H54 (cell line): ENCODE results near the gene SPAG5.

Experiments used
- DNase-seq: peaks from one replicate; pipeline ENCODE4 v3.0.0; 2011; ENCODE audit warnings: low spot score, mixed read lengths; ENCODE audit not compliant: insufficient read length
- FAIRE-seq: peaks from 3 replicates; lab custom pipeline; 2011; peaks lifted over from hg19 to GRCh38; lab: Jason Lieb, UNC
- POLR2A ChIP-seq: IDR thresholded peaks from 2 replicates; pipeline ENCODE4 v1.6.1; 2011; ENCODE audit warnings: low read depth, mild to moderate bottlenecking, low read length

The SPAG5 gene

GRCh38 chr17:28549236-28550132, 49.3 kb downstream of the SPAG5 start:
- no peak for TF ChIP-seq POLR2A
- DNase-seq (no peak), FAIRE-seq (no peak)

- DNase-seq = no peak
- FAIRE-seq = no peak
- no peak for TF ChIP-seq POLR2A
Observed at GRCh38 chr17:28548417-28549130, 50.3 kb downstream of the SPAG5 start.

- DNase-seq = peak; percentile 94
- TF ChIP-seq POLR2A = no peak
- FAIRE-seq = no peak
Observed at GRCh38 chr17:28547623-28548416, 51.0 kb downstream of the SPAG5 start.

- TF ChIP-seq POLR2A = no peak
- DNase-seq = no peak
- FAIRE-seq = no peak
Observed at GRCh38 chr17:28547096-28547622, 51.7 kb downstream of the SPAG5 start.

- DNase-seq (peak; percentile 47), FAIRE-seq (no peak)
- no peak for TF ChIP-seq POLR2A
Observed at GRCh38 chr17:28545787-28546415, 52.9 kb downstream of the SPAG5 start.

- no peak for FAIRE-seq
- no peak for DNase-seq
- TF ChIP-seq POLR2A = no peak
Observed at GRCh38 chr17:28545141-28545503, 53.7 kb downstream of the SPAG5 start.

- TF ChIP-seq POLR2A = no peak
- FAIRE-seq (no peak), DNase-seq (no peak)
Observed at GRCh38 chr17:28544402-28545140, 54.3 kb downstream of the SPAG5 start.

- no peak for FAIRE-seq
- DNase-seq = no peak
- no peak for TF ChIP-seq POLR2A
Observed at GRCh38 chr17:28541439-28541838, 57.4 kb downstream of the SPAG5 start.

GRCh38 chr17:28540231-28540630, 58.6 kb downstream of the SPAG5 start:
- DNase-seq (no peak), FAIRE-seq (no peak)
- no peak for TF ChIP-seq POLR2A

- DNase-seq = no peak
- no peak for FAIRE-seq
- no peak for TF ChIP-seq POLR2A
Observed at GRCh38 chr17:28538296-28538895, 60.4 kb downstream of the SPAG5 start.

GRCh38 chr17:28537219-28537610, 61.6 kb downstream of the SPAG5 start:
- TF ChIP-seq POLR2A = no peak
- no peak for FAIRE-seq
- no peak for DNase-seq

- TF ChIP-seq POLR2A = no peak
- FAIRE-seq (no peak), DNase-seq (no peak)
Observed at GRCh38 chr17:28536532-28537218, 62.1 kb downstream of the SPAG5 start.
